IPS-20b (cell line): ENCODE measurements around the gene TBCD.

Source experiments
- H3K27ac ChIP-seq: one replicate; pipeline ENCODE4 v1.5.1; 2013; ENCODE audit warnings: low read length
- H3K27me3 ChIP-seq: 2 replicates; pipeline ENCODE4 v1.6.1; 2013; ENCODE audit warnings: mild to moderate bottlenecking, low read length, inconsistent platforms; ENCODE audit not compliant: insufficient read depth
- H3K36me3 ChIP-seq: 2 replicates; pipeline ENCODE4 v1.6.1; 2013; ENCODE audit warnings: low read depth, mild to moderate bottlenecking, inconsistent platforms, low read length, moderate library complexity; ENCODE audit not compliant: insufficient read depth
- H3K4me1 ChIP-seq: 2 replicates; pipeline ENCODE4 v1.6.1; 2013; ENCODE audit warnings: mild to moderate bottlenecking, control low read depth, inconsistent platforms, low read length, moderate library complexity; ENCODE audit not compliant: insufficient read depth
- H3K4me3 ChIP-seq: 2 replicates; pipeline ENCODE4 v1.5.1; 2013; ENCODE audit warnings: mild to moderate bottlenecking, low read length, inconsistent platforms
- H3K9ac ChIP-seq: 2 replicates; pipeline ENCODE4 v1.6.1; 2013; ENCODE audit warnings: low read depth, mild to moderate bottlenecking, inconsistent platforms, low read length, moderate library complexity
- H3K9me3 ChIP-seq: 2 replicates; pipeline ENCODE4 v1.6.1; 2013; ENCODE audit warnings: mild to moderate bottlenecking, low read depth, low read length, inconsistent platforms; ENCODE audit not compliant: insufficient read depth

TBCD gene

GRCh38 chr17:82788206-82789001, 36.5 kb downstream of the TBCD start:
- H3K36me3 ChIP-seq, result peaks cover 19% of the 10 kb centered on the region
- no peaks in the 10 kb centered on the region for H3K27me3 ChIP-seq
- no peak overlapping the region for H3K27ac ChIP-seq
- H3K9me3 ChIP-seq, result no peaks in the 10 kb centered on the region
- H3K9ac ChIP-seq, result no peak overlapping the region
- H3K4me1 ChIP-seq, result no peaks in the 10 kb centered on the region
- no peak overlapping the region for H3K4me3 ChIP-seq

- H3K9ac ChIP-seq, result no peak overlapping the region
- H3K4me1 ChIP-seq, result no peaks in the 10 kb centered on the region
- H3K27me3 ChIP-seq, result no peaks in the 10 kb centered on the region
- H3K27ac ChIP-seq, result no peak overlapping the region
- H3K4me3 ChIP-seq, result no peak overlapping the region
- peaks cover 12% of the 10 kb centered on the region for H3K36me3 ChIP-seq
- no peaks in the 10 kb centered on the region for H3K9me3 ChIP-seq
Measured at GRCh38 chr17:82789051-82789592, 37.3 kb downstream of the TBCD start.

GRCh38 chr17:82789806-82790205, 37.9 kb downstream of the TBCD start:
- Histone ChIP-seq H3K4me1 (no peaks in the 10 kb centered on the region), H3K27ac (no peak overlapping the region), H3K9me3 (no peaks in the 10 kb centered on the region), H3K36me3 (peaks cover 7% of the 10 kb centered on the region), H3K4me3 (no peak overlapping the region), H3K27me3 (no peaks in the 10 kb centered on the region), H3K9ac (no peak overlapping the region)

GRCh38 chr17:82790391-82790790, 38.5 kb downstream of the TBCD start:
- Histone ChIP-seq H3K4me3 (no peak overlapping the region), H3K9ac (no peak overlapping the region), H3K36me3 (peaks cover 13% of the 10 kb centered on the region), H3K9me3 (no peaks in the 10 kb centered on the region), H3K4me1 (no peaks in the 10 kb centered on the region), H3K27ac (no peak overlapping the region), H3K27me3 (no peaks in the 10 kb centered on the region)

- H3K4me3 ChIP-seq, result no peak overlapping the region
- H3K4me1 ChIP-seq, result no peaks in the 10 kb centered on the region
- H3K9me3 ChIP-seq, result no peaks in the 10 kb centered on the region
- no peaks in the 10 kb centered on the region for H3K27me3 ChIP-seq
- H3K9ac ChIP-seq, result no peak overlapping the region
- peaks cover 19% of the 10 kb centered on the region for H3K36me3 ChIP-seq
- no peak overlapping the region for H3K27ac ChIP-seq
Measured at GRCh38 chr17:82791532-82791931, 39.7 kb downstream of the TBCD start.

- H3K27ac ChIP-seq, result no peak overlapping the region
- no peaks in the 10 kb centered on the region for H3K9me3 ChIP-seq
- no peak overlapping the region for H3K9ac ChIP-seq
- H3K36me3 ChIP-seq, result peaks cover 33% of the 10 kb centered on the region
- no peaks in the 10 kb centered on the region for H3K4me1 ChIP-seq
- no peaks in the 10 kb centered on the region for H3K27me3 ChIP-seq
- H3K4me3 ChIP-seq, result no peak overlapping the region
Measured at GRCh38 chr17:82793974-82794630, 42.2 kb downstream of the TBCD start.

GRCh38 chr17:82794781-82795482, 43.1 kb downstream of the TBCD start:
- H3K4me3 ChIP-seq, result no peak overlapping the region
- no peaks in the 10 kb centered on the region for H3K4me1 ChIP-seq
- no peak overlapping the region for H3K9ac ChIP-seq
- no peak overlapping the region for H3K27ac ChIP-seq
- H3K36me3 ChIP-seq, result peaks cover 39% of the 10 kb centered on the region
- no peaks in the 10 kb centered on the region for H3K27me3 ChIP-seq
- no peaks in the 10 kb centered on the region for H3K9me3 ChIP-seq

GRCh38 chr17:82795615-82796014, 43.8 kb downstream of the TBCD start:
- Histone ChIP-seq H3K27ac (no peak overlapping the region), H3K27me3 (no peaks in the 10 kb centered on the region), H3K36me3 (peaks cover 46% of the 10 kb centered on the region), H3K4me3 (no peak overlapping the region), H3K4me1 (no peaks in the 10 kb centered on the region), H3K9ac (no peak overlapping the region), H3K9me3 (no peaks in the 10 kb centered on the region)

- no peak overlapping the region for H3K27ac ChIP-seq
- peaks cover 48% of the 10 kb centered on the region for H3K36me3 ChIP-seq
- no peak overlapping the region for H3K9ac ChIP-seq
- H3K9me3 ChIP-seq, result no peaks in the 10 kb centered on the region
- no peak overlapping the region for H3K4me3 ChIP-seq
- H3K4me1 ChIP-seq, result no peaks in the 10 kb centered on the region
- H3K27me3 ChIP-seq, result no peaks in the 10 kb centered on the region
Measured at GRCh38 chr17:82797061-82797460, 45.2 kb downstream of the TBCD start.

- Histone ChIP-seq H3K9me3 (no peaks in the 10 kb centered on the region), H3K27me3 (no peaks in the 10 kb centered on the region), H3K27ac (no peak overlapping the region), H3K4me1 (no peaks in the 10 kb centered on the region), H3K36me3 (peaks cover 48% of the 10 kb centered on the region), H3K4me3 (no peak overlapping the region), H3K9ac (no peak overlapping the region)
Measured at GRCh38 chr17:82798752-82799151, 46.9 kb downstream of the TBCD start.

- Histone ChIP-seq H3K4me3 (no peak overlapping the region), H3K36me3 (peaks cover 48% of the 10 kb centered on the region), H3K9ac (no peak overlapping the region), H3K27ac (no peak overlapping the region), H3K27me3 (no peaks in the 10 kb centered on the region), H3K4me1 (no peaks in the 10 kb centered on the region), H3K9me3 (no peaks in the 10 kb centered on the region)
Measured at GRCh38 chr17:82799591-82799990, 47.7 kb downstream of the TBCD start.
